Dermis lymphatic vessel endothelial cell (primary cell): ENCODE measurements around the gene ITGB1BP2. TPM values are rescaled to one million over a fixed set of nuclear protein-coding genes. Genes with fewer than 3 reads are reported as not detected.

Experiments used
- total RNA-seq: library from RNA; depleted of rRNA; stranded (reverse); fragments of >200 nt; gene quantifications from 2 replicates; pipeline ENCODE4 v1.2.1, GENCODE V29; 2014

Gene ITGB1BP2
- 0.33 and 0.77 TPM in 2 replicates for total RNA-seq

DNA sequence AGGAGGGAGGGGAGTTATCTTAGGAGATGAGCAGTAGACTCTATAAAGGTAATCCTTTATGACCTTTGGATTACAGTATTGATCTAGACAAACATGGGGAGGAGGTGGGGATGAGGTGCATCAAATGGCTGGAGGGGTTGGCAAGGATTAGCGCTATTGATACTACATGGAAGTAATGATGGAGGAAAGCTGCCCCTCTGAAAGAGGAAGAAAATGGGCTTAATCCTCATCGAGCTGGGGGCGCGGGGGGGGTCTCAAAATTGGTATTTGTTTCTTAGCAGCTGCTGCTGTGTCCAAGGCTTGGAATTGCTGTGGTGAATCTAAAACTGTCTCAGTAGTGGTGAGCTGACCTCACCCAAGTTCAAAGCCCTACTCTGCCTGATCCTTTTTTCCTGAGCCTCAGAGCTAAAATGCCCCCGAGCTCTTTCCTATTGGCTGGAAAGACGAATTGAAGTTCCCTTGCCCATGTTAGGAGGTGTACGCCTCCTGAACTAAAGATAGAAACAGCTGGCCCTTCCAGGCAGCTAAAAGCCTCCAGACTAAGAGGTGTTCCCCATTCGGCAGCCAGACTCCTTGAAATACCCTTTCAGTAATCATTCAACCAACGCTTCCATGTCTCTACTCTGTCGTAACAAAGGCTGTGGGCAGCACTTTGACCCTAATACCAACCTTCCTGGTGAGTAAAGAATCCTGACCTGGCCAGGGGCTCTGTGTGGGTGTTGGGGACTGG is at the start of gene ITGB1BP2:
TSS of gene ITGB1BP2 (plus strand) at position 556 of the 730 bp plus-strand sequence. CDS start at position 613, 57 bp downstream.

DNA sequence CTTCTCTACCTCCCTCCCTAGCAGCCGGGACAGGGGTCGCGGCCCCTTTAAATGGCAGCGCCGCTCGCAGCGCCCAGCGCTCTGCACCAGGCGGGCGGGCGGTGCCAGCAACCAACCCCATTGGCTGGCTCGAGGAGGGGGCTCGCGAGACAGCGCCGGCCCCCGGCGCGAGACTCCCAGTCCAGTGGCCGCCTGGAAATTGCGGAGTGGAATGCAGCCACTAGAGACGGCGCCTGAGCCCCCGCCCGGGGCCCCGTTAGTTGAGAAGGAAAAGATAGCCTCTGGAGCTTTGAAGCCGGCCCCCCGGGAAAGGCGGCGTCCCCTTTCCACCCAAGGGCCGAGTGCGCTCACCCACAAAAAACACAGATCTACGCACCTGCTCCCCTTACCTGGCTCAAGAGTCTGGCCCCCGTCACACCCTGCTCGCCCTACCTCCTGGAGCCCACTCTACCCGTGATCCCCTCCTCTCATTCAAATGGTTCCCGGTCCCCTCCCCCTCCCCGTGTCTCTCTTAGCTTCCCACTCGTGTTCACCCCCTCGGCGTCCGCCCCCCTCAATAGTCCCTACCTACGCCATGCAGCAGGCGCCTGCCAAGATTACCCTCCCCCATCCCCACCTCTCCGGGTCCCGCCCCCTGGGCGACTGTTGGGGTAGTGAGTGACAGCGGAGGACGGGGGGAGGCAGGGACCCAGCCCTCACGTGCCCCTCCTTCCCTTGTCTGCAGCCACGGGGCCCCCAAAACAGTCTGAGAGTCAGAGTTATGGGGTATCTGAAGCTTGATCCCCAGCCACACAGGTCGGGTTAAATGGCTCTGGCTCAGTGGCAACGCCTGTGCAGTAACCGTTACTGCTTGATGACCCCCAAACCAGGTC is 47.2 kb upstream of the ITGB1BP2 start, which contains the start of gene ZMYM3:
TSS of gene ZMYM3 (minus strand) at position 49 of the 872 bp plus-strand sequence. CDS start 885 bp downstream, outside the sequence.

DNA sequence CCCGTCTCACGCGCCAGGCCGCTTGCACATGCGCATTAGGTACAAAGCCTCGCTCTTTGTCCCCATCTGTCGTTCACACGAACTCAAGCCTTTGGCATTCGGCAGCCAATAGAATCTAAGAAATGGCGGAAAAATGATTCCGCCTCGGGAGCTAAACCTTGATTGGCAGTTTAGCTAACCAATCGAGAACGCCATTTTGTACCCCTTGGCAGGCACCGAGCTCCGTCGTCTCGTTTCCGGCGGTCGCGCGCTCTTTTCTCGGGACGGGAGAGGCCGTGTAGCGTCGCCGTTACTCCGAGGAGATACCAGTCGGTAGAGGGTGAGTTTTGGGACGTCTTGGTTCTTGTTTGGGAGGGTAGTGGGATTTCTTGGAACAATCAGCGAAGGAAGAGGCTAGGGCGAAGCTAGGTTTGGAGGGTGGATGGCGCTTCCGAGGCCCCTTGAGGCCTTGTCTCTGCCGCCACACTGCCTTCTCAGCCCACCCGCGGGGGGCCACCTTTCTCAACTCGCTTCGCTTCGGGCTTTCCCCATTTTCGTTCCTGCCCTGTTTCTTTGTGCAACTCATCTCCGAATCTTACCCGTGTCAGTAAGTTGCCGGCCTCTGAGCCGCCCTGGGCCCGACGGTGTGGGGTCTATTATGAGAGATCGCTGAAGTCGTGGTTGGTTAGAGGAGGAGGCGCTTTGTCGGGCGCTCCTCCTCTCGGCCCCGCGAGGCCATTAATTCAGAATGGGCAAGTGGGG is 18.0 kb upstream of the ITGB1BP2 start, which contains the start of gene NONO:
TSS of gene NONO (plus strand) at position 233 of the 741 bp plus-strand sequence. CDS start 7,003 bp downstream, outside the sequence.

Other genes starting within 250 kb of the ITGB1BP2 start
- gene SNX12, start 233.4 kb upstream of the ITGB1BP2 start, total RNA-seq, result 72.8 and 106 TPM in 2 replicates
- 10.7 and 14.4 TPM in 2 replicates for gene FOXO4, start 205.9 kb upstream of the ITGB1BP2 start, total RNA-seq
- not detected in 2 replicates for gene CXorf65, start 195.0 kb upstream of the ITGB1BP2 start, total RNA-seq
- 0.34 TPM in 1 of 2 replicates, not detected in the other for gene IL2RG, start 190.2 kb upstream of the ITGB1BP2 start, total RNA-seq
- 26.5 and 37.1 TPM in 2 replicates for gene MED12, start 183.2 kb upstream of the ITGB1BP2 start, total RNA-seq
- gene NLGN3, start 156.9 kb upstream of the ITGB1BP2 start, total RNA-seq, result under 0.01 and 0.09 TPM in 2 replicates
- gene GJB1, start 78.5 kb upstream of the ITGB1BP2 start, total RNA-seq, result not detected in 2 replicates
- 8.3 and 11.6 TPM in 2 replicates for gene ZMYM3, start 47.6 kb upstream of the ITGB1BP2 start, total RNA-seq
- gene NONO, start 18.1 kb upstream of the ITGB1BP2 start, total RNA-seq, result 340 and 450 TPM in 2 replicates
- 29.3 and 39.1 TPM in 2 replicates for gene TAF1, start 64.6 kb downstream of the ITGB1BP2 start, total RNA-seq
- gene OGT, start 231.4 kb downstream of the ITGB1BP2 start, total RNA-seq, result 68.8 and 119 TPM in 2 replicates